Mesothelial cell of epicardium (in vitro differentiated cells): ENCODE measurements around the gene DNER. TPM values are rescaled to one million over a fixed set of nuclear protein-coding genes. Genes with fewer than 3 reads are reported as not detected.

Experiments
- DNase-seq, 2 experiments: peaks; one replicate each; pipeline ENCODE4 v3.0.0; 2021; ENCODE audit warnings: low spot score in 2 of 2; ENCODE audit not compliant: unreplicated experiment in 2 of 2
- H3K27ac Mint-ChIP-seq: 2 replicates; pipeline ENCODE4 v1.8.0; 2021; ENCODE audit warnings: mixed read lengths
- H3K27me3 Mint-ChIP-seq: 2 replicates; pipeline ENCODE4 v1.8.0; 2021; ENCODE audit warnings: low read depth, mixed read lengths
- H3K36me3 Mint-ChIP-seq: 2 replicates; pipeline ENCODE4 v1.8.0; 2021; ENCODE audit warnings: mixed read lengths
- H3K4me1 Mint-ChIP-seq: 2 replicates; pipeline ENCODE4 v1.8.0; 2021; ENCODE audit warnings: mixed read lengths
- H3K4me3 Mint-ChIP-seq: 2 replicates; pipeline ENCODE4 v1.8.0; 2021; ENCODE audit warnings: mild to moderate bottlenecking, moderate library complexity, mixed read lengths
- H3K9me3 Mint-ChIP-seq: 2 replicates; pipeline ENCODE4 v1.8.0; 2021; ENCODE audit warnings: mixed read lengths
- CTCF ChIP-seq: fragments of 200-600 bp; sonication (generic); IDR thresholded peaks from one replicate; pipeline ENCODE4 v1.5.0; 2021; ENCODE audit warnings: antibody characterized with exemption; ENCODE audit not compliant: unreplicated experiment
- total RNA-seq: library from RNA; stranded (reverse); gene quantifications from 3 replicates; pipeline ENCODE4 v1.2.1, GENCODE V29; 2021

The DNER gene
- total RNA-seq, 1 donor from 2014 or later: not detected

GRCh38 chr2:229598227-229598626, 116.1 kb downstream of the DNER start:
- no peak for DNase-seq
- TF ChIP-seq CTCF: no peak
- Mint-ChIP-seq H3K4me1 (no peaks in the 10 kb centered on the region), H3K27me3 (peaks cover 27% of the 10 kb centered on the region), H3K36me3 (no peaks in the 10 kb centered on the region), H3K9me3 (no peaks in the 10 kb centered on the region), H3K4me3 (no peak overlapping the region), H3K27ac (no peak overlapping the region)

DNA sequence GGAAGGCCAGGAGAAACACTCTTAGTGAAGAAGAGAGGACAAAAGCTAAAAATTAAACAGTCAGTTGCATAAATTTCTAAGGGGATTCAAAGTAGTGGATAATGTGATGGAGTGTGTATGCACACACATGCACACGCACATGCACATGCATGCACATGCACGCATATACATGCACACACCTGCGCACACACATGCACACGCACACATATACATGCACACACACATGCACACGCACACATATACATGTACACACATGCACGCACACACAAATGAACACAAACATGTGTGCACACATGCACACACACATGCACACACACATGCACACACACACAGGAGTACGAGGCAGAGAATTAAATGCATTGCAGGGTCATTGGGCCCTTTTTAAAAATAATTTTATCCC, 117.6 kb downstream of the DNER start:
- TF ChIP-seq CTCF: no peak
- no peaks in the 10 kb centered on the region for H3K36me3 Mint-ChIP-seq

GRCh38 chr2:229591611-229592010, 122.7 kb downstream of the DNER start:
- Mint-ChIP-seq H3K4me3 (no peak overlapping the region), H3K9me3 (no peaks in the 10 kb centered on the region), H3K27ac (no peak overlapping the region), H3K36me3 (no peaks in the 10 kb centered on the region), H3K27me3 (peaks cover 24% of the 10 kb centered on the region), H3K4me1 (peaks cover 4% of the 10 kb centered on the region)
- no peak for DNase-seq
- no peak for TF ChIP-seq CTCF

More for the DNA sequence above, 117.6 kb downstream of the DNER start:
- H3K27ac Mint-ChIP-seq: no peak overlapping the region
- no peak for DNase-seq
- H3K9me3 Mint-ChIP-seq: no peaks in the 10 kb centered on the region
- no peak overlapping the region for H3K4me3 Mint-ChIP-seq
- H3K27me3 Mint-ChIP-seq: peaks cover 23% of the 10 kb centered on the region
- no peaks in the 10 kb centered on the region for H3K4me1 Mint-ChIP-seq

DNA sequence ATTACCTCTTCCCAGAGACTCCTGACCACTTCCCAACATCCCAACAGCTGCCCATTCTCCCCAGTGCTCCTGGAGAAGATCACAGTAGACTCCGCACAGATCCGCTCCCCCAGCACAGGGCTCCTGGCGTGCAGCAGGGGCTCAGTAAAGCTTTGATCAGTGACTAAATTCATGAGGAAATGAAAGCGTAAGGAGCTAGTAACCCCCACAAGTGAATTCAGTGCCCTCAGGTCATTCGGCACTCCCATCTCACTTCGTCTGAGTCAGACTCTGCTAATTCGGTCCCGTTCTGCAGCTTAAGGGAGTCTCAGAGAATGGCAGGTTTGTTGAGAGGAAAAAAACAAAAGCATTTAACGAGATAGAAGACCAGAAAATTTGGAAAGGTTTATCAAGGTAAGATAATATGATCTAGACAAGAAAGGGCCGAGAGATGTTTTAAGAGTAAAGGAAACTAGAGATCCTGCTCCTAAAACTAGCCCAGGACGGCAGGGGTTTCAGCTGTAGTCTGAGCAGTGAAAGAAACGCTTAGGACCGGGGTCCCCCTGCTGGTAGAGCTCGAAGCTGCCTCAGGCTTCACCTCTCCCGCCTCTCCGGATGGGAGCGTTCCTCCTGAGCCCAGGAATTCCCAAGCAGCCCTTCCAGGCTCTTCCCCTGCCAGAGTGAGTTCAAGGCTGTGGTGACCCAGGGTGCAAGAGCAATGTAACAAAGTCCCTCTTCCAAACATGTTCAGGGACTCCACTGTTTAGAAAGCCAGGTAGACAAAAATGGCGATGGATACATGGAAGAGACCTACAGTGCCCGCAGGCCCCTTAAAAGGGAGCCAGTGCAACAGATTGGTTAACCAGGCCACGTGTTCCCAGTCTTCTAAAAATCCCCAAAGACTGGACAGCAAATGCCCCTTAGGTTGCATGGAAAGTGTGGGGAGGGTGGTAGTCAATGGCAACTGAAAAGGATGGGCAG, 127.3 kb downstream of the DNER start:
- TF ChIP-seq CTCF: peak; percentile 81
- H3K36me3 Mint-ChIP-seq: no peaks in the 10 kb centered on the region
- H3K27me3 Mint-ChIP-seq: peaks cover 33% of the 10 kb centered on the region
- DNase-seq: peak; percentile 60 to 87
- peak overlapping the region; percentile 52 for H3K4me3 Mint-ChIP-seq
- H3K27ac Mint-ChIP-seq: no peak overlapping the region
- H3K4me1 Mint-ChIP-seq: peaks cover 5% of the 10 kb centered on the region
- H3K9me3 Mint-ChIP-seq: no peaks in the 10 kb centered on the region

DNA sequence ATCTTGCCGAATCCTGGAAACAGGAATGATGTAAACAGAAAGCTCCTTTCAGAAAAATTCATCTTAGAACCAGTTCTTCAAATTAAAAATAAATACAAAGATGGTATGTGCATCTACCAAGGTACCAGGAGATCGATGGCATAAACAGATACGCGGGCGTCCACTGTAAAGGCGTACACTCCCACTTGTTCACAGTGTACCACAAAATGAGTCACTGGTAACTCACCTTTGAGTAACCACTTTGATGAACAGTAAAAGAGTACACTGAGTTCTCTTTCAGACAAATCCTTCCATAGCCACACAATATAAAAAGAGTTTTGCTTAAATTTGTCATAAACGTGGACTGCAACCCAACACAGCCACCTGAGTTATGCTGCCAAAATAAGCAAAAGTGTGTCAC, 128.3 kb downstream of the DNER start:
- peaks cover 40% of the 10 kb centered on the region for H3K27me3 Mint-ChIP-seq
- no peak for TF ChIP-seq CTCF
- H3K4me3 Mint-ChIP-seq: no peak overlapping the region
- H3K27ac Mint-ChIP-seq: no peak overlapping the region
- H3K4me1 Mint-ChIP-seq: peaks cover 5% of the 10 kb centered on the region
- no peaks in the 10 kb centered on the region for H3K36me3 Mint-ChIP-seq
- no peak for DNase-seq
- no peaks in the 10 kb centered on the region for H3K9me3 Mint-ChIP-seq
